GM21526 (cell line): Measurements from ENCODE around the gene VWF.

ENCODE experiments used
- ATAC-seq: cut with Tn5 transposase; IDR thresholded peaks from one replicate; pipeline ENCODE4 v1.9.1; 2021; ENCODE audit warnings: moderate library complexity; ENCODE audit not compliant: unreplicated experiment, low FRiP score

VWF gene

DNA sequence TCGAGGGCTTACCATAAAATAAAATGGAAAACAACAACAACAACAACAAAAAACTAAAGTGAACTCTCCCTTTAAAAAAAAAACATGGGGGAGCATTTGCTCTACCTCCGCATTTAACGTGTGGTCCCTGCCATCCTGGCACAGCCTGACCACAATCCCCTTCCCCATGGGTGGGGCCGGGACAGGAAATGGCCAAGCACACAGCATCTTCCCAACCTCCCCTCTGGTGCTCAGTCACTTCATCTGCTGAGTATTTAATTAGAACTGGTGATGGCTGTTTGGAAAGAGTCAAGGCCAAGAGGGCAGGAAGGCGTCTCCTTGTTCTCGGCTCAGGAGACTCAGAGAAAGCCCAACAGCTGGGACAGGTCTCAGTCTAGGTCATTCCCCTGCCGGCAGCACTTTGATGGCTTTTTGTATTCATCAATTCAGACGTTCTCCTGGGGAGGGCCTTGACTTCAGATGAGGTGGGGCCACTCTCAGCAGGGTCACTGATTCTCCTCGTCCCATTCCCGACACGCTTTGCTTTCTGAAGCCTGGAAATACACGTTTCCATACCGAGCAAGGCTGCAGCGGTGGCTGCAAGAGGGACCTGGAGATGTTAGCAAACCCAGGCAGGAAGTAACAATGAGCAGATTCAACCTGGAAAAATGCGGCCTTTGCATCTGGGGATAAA is 223.8 kb downstream of the VWF start:
- ATAC-seq, result no peak

DNA sequence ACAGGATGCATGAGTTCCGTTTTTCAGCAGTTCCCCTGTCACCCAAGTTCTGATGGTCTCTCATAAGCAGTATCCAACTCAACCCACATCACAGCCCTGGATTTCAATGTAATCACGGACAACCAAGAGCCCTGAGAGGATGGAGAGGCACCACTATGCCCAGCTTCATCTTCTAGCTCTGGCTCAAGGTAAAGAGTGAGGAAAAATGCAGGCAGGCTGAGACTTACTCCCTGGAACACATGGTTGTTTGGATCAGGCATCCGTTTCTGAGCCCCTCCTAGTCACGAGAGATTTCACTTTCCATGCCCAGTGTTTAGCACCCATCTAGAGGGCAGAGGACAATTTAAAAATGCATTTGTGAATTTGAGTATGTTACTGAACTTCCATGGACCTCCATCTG is 224.4 kb downstream of the VWF start:
- no peak for ATAC-seq

DNA sequence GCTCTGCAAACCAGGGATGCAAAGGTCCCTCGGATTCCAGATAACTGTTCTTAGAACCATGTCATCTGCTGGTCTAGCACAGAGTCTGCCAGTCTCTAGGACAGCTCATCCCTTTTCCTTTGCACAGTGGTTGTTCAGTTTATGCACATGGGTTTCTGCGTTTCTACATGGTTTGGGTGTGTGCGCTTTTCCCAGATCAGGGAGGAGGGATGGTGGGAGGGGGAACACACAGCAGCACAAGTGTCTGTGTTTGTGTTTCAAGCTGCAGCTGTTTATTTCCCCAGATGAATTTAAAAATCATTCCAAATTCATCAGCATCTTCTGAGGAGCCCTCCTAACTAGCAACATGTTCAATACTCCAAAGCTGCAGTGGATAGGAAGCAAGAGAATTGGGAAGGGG is 224.8 kb downstream of the VWF start:
- ATAC-seq, result no peak

DNA sequence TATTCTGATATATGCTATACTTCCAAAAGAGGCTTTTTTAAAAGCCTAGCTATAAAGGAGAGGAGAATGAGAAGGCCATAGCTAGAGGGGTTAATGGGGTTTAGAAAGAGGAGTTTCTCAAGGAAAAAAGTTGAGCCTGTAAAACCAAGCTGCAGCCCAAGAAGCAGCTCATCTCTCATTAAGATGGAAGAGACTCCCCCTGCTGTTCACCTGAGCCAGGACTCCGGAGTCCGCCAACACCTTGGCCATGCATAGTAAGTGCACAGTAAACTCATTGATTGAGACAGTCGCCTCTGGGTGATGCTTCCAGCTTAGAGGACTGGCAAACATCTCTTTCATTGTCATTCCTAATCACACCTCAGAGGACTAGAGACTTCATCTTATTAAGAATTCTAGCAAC is 225.6 kb downstream of the VWF start:
- no peak for ATAC-seq
